LNCaP clone FGC (cell line): ENCODE data around the gene JMY.

Source experiments
- DNase-seq: peaks from one replicate; pipeline ENCODE4 v3.0.0-alpha.2; 2011; ENCODE audit warnings: low read depth
- H3K4me3 ChIP-seq: 2 replicates; pipeline ENCODE4 v1.5.1; 2011; ENCODE audit warnings: mild to moderate bottlenecking, low read depth, low read length, control low read depth
- TF ChIP-seq, protein P1 (sequence below): IDR thresholded peaks from 2 replicates; pipeline ENCODE4 v1.5.1; 2012; ENCODE audit warnings: mild to moderate bottlenecking; ENCODE audit not compliant: control insufficient read depth, insufficient read depth; ENCODE audit errors: extremely low read depth

JMY gene

DNA sequence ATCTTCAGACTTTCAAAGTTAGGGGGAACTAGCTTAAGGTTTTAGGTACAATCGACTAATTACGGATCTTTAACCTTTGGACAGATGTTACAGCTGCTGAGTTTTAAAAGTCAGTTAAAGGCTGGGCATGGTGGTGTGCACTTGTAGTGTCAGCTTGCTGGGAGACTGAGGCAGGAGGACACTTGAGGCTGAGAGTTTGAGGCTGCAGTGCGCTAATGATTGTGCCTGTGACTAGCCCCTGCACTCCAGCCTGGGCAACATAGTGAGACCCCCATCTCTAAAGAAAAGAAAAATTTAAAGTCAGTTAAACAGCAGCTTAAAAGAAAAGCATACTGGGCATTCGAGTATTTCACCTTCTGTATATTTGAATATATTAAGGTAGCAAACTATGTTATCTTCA lies 51.4 kb downstream of the JMY start:
- no peak overlapping the region for H3K4me3 ChIP-seq
- TF ChIP-seq, protein P1, sequence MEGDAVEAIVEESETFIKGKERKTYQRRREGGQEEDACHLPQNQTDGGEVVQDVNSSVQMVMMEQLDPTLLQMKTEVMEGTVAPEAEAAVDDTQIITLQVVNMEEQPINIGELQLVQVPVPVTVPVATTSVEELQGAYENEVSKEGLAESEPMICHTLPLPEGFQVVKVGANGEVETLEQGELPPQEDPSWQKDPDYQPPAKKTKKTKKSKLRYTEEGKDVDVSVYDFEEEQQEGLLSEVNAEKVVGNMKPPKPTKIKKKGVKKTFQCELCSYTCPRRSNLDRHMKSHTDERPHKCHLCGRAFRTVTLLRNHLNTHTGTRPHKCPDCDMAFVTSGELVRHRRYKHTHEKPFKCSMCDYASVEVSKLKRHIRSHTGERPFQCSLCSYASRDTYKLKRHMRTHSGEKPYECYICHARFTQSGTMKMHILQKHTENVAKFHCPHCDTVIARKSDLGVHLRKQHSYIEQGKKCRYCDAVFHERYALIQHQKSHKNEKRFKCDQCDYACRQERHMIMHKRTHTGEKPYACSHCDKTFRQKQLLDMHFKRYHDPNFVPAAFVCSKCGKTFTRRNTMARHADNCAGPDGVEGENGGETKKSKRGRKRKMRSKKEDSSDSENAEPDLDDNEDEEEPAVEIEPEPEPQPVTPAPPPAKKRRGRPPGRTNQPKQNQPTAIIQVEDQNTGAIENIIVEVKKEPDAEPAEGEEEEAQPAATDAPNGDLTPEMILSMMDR, result no peak
- no peak for DNase-seq

DNA sequence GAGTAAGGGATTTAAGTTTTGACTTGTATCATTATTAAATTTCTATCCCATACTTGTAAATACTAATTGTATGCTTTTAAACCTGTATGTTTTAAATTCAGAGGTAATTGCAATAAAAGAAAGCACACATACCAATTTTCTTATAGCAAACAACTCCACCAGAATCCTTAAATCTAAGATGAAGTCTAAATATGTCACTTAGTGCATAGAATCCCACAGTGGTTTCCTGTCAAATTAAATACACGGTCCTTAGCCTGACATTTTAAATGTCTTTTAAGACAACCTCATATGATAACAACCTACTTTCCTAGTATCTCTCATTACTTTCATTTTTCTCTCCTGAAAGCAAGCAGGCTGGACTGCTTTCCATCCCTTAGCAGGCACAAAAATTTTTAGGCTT lies 52.0 kb downstream of the JMY start:
- DNase-seq, result no peak
- TF ChIP-seq, protein P1, result no peak

GRCh38 chr5:79295029-79295428 lies 59.1 kb downstream of the JMY start:
- DNase-seq, result no peak
- H3K4me3 ChIP-seq, result no peak overlapping the region
- TF ChIP-seq, protein P1, result no peak

More for the DNA sequence above, 52.0 kb downstream of the JMY start:
- H3K4me3 ChIP-seq, result no peak overlapping the region

DNA sequence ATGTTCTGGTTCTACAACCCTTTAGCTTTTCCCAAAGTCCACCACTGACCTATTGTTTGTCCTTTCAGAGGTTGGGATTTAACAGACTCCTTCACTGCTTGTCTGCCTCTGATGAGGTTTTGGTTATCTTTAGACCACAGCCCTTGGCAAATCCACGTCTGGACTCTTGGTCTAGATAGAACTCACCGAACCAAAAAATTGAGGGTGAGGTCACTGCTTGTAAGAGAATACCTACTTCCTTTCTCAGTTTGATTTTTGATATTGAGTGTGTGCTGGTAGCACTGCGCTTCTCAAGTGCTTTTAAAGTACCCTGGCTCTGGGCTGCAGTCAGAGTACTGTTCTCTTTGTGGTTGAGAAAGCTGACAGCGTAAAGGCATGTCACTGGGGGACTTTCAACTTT lies 61.7 kb downstream of the JMY start:
- DNase-seq, result no peak
- H3K4me3 ChIP-seq, result no peak overlapping the region
- TF ChIP-seq, protein P1, result no peak

DNA sequence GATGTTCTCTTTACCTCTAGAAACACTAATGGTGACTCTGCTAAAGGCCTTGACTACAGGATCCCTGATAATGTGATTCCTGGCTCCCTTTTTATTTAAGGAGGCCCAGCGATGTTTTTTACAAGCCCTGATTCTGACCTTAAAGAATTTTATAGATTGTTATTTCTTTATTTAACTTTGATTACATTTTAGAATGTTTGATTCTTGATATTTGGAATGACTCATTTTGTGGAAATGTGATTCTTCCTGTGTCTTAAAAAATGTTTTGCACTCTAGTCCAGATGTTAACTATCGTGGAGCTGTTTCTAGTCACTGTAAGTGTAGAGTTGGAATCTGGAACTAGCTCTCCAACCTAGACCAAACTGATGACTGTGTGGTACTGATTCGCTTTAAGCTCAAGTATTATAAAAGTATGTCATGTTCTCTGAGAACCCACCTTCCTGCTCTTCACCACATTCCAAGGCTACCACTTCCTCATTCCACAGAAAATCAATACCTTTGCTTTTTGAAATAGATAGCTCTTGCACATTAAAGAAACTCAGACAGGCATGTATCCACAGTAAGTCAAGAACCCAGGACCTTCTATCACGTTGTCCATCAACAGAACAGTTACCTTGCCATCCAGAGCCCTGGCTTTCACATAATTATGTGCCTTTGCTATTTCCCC lies 65.2 kb downstream of the JMY start:
- no peak overlapping the region for H3K4me3 ChIP-seq
- DNase-seq, result peak; percentile 28
- TF ChIP-seq, protein P1, result no peak

DNA sequence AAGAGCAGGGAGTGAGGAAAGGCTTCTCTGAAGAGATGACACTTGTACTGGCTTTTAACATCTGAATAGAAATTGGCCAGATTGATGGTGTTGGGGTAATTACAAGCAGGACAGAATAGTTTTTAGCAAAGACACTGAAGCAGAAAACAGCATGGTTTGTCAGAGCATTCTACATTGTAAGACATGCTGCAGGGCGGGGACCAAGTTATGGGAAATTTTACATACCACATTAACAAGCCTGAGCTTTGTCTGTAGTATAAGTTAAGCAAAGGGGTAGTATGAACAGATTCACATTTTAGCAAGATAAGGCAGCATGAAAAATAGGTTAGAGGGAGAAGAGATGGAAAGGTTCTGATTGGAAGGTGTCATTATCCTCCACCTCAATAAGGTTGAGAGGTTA lies 66.5 kb downstream of the JMY start:
- TF ChIP-seq, protein P1, result no peak
- no peak overlapping the region for H3K4me3 ChIP-seq
- DNase-seq, result no peak

GRCh38 chr5:79305706-79306105 lies 69.8 kb downstream of the JMY start:
- TF ChIP-seq, protein P1, result no peak

More at GRCh38 chr5:79305706-79306105, 69.8 kb downstream of the JMY start:
- no peak for DNase-seq
- no peak overlapping the region for H3K4me3 ChIP-seq
